Mesodermal cell (in vitro differentiated cells): ENCODE data around the gene ZNF32.

ENCODE experiments used
- H3K27ac ChIP-seq: 2 replicates; pipeline ENCODE4 v1.7.0; 2013; ENCODE audit warnings: mild to moderate bottlenecking, low read depth, low read length, moderate library complexity; ENCODE audit not compliant: severe bottlenecking
- H3K36me3 ChIP-seq: 2 replicates; pipeline ENCODE4 v1.7.1; 2013; ENCODE audit warnings: mild to moderate bottlenecking, low read length, moderate library complexity; ENCODE audit not compliant: control insufficient read depth, insufficient read depth
- H3K4me1 ChIP-seq: one replicate; pipeline ENCODE4 v1.7.1; 2013; ENCODE audit warnings: mild to moderate bottlenecking, low read length; ENCODE audit not compliant: insufficient read depth, control insufficient read depth, poor library complexity, severe bottlenecking
- H3K4me3 ChIP-seq: 2 replicates; pipeline ENCODE4 v1.7.0; 2013; ENCODE audit warnings: low read length, control low read depth, mild to moderate bottlenecking; ENCODE audit not compliant: insufficient read depth, poor library complexity, severe bottlenecking; ENCODE audit errors: extremely low read depth
- H3K9me3 ChIP-seq: 2 replicates; pipeline ENCODE4 v1.7.1; 2013; ENCODE audit warnings: mild to moderate bottlenecking, low read length, moderate library complexity; ENCODE audit not compliant: control insufficient read depth
- WGBS, 2 experiments: methylation state at CpG; one replicate each; pipeline ENCODE4 v1.1.5; 2013; ENCODE audit warnings: missing lambda C conversion rate in 2 of 2; ENCODE audit not compliant: insufficient coverage in 2 of 2; 5-methylcytosine and 5-hydroxymethylcytosine counted together

Gene ZNF32

DNA sequence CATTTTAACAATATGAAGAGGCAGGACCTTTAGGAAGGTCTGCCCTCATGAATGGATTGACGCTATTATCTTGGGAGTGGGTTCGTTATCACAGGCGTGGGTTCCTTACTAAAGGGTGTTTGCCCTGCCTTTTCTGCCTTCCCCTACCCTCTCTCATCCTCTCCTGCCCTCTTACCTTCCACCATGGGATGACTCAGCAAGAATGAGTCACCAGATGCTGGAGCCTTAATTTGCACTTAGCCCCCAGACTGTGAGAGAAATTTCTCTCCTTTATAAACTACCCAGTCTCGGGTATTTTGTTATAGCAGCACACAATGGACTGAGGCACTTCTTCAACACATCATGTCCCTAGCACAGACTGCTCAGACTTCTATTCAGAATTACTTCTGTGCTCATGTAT, 31.4 kb upstream of the ZNF32 start:
- Histone ChIP-seq H3K27ac (no peak overlapping the region), H3K4me3 (no peak overlapping the region), H3K9me3 (no peaks in the 10 kb centered on the region), H3K4me1 (no peaks in the 10 kb centered on the region), H3K36me3 (no peaks in the 10 kb centered on the region)
- 89 to 95% methylated on average over 4 of the region's 4 CpGs for WGBS, 2 experiments

DNA sequence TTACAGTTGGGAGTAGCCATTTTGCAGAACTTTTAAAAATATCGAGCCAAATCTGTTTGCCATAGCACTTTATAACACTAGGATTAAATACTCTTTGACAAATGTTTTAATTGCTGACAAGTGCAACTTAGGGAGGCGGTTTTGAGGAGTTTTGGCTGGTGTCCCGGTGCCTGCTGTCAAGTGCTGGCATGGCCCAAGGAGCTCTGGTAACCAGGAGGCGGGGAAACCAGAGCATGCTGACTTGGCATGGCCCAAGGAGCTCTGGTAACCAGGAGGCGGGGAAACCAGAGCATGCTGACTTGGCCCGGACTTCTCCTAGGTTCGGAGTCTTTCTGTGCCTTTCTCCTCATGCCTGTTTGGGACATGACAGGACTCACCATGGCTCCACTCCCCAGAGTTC, 30.8 kb upstream of the ZNF32 start:
- WGBS, 2 experiments: 89 to 98% methylated on average over 5 to 6 of the region's 7 CpGs
- H3K27ac ChIP-seq: no peak overlapping the region
- no peaks in the 10 kb centered on the region for H3K36me3 ChIP-seq
- no peaks in the 10 kb centered on the region for H3K9me3 ChIP-seq
- no peak overlapping the region for H3K4me3 ChIP-seq
- H3K4me1 ChIP-seq: no peaks in the 10 kb centered on the region

- 90 to 92% methylated on average over 6 to 10 of the region's 10 CpGs for WGBS, 2 experiments
- no peak overlapping the region for H3K4me3 ChIP-seq
- no peaks in the 10 kb centered on the region for H3K36me3 ChIP-seq
Measured at GRCh38 chr10:43678654-43679053, 30.0 kb upstream of the ZNF32 start.

DNA sequence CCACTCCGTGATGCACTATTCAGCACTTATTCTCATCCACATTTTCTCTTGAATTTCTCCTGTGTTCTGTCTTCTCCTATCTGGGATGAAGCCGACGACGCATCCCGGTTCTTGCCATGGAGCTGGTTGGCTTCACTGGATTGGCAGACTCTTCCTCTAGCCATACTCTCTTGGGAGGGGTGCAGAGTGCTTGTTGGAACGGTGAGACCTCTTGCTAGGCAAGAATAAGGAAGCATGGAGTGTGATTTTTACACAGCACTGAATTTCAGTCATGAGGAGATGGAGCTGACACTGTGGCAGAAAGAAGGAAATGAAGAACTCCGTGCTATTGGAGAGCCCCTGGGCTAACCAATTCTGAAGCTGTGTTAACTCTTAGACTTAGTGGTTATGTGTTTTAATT, 28.2 kb upstream of the ZNF32 start:
- no peaks in the 10 kb centered on the region for H3K4me1 ChIP-seq

More at GRCh38 chr10:43678654-43679053, 30.0 kb upstream of the ZNF32 start:
- Histone ChIP-seq H3K4me1 (no peaks in the 10 kb centered on the region), H3K27ac (no peak overlapping the region), H3K9me3 (no peaks in the 10 kb centered on the region)

GRCh38 chr10:43676331-43676730, 27.6 kb upstream of the ZNF32 start:
- no peaks in the 10 kb centered on the region for H3K36me3 ChIP-seq
- H3K9me3 ChIP-seq: no peaks in the 10 kb centered on the region
- H3K4me1 ChIP-seq: no peaks in the 10 kb centered on the region
- no peak overlapping the region for H3K4me3 ChIP-seq
- no peak overlapping the region for H3K27ac ChIP-seq
- WGBS, 2 experiments: 17 to 94% methylated on average over 1 to 4 of the region's 4 CpGs

More for the DNA sequence above, 28.2 kb upstream of the ZNF32 start:
- 83 to 93% methylated on average over 3 to 7 of the region's 7 CpGs for whole genome bisulfite sequencing, 2 experiments
- Histone ChIP-seq H3K9me3 (no peaks in the 10 kb centered on the region), H3K27ac (no peak overlapping the region), H3K36me3 (no peaks in the 10 kb centered on the region), H3K4me3 (no peak overlapping the region)

DNA sequence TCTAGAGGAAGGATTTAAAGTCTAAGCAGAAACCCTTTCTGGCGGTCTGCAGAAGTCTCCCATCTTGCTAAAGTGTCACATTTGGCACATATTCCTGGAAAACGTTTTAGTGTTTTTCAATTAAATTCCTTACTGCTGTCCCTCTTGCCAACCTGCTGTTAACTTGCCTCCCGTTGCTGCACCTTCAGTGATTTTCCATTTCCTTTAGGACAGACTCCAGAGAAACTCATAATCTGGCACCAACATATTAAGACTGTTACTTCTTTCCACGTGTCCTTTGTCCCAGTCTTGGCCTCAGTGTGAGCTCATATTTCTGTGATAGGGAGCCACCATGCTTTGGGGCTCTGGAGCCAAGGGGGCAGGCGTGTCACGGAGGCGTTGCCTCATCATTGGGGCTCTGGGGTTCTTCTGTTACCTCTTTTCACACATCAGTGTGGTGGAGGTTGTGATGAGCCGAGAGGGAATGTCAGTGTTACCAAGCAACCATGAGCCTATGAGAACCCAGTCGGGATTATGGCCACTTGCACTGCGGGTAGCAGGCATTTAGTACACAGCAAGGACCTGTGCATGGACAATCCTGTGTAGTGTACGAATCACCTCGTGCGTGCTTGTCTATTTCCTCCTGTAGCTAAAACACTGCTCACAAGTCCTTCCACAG, 26.0 kb upstream of the ZNF32 start:
- 77 to 91% methylated on average over 10 to 13 of the region's 13 CpGs for WGBS, 2 experiments
- Histone ChIP-seq H3K36me3 (no peaks in the 10 kb centered on the region), H3K4me1 (no peaks in the 10 kb centered on the region), H3K27ac (no peak overlapping the region), H3K9me3 (no peaks in the 10 kb centered on the region), H3K4me3 (no peak overlapping the region)

GRCh38 chr10:43673471-43673870, 24.8 kb upstream of the ZNF32 start:
- no peaks in the 10 kb centered on the region for H3K4me1 ChIP-seq
- no peak overlapping the region for H3K27ac ChIP-seq
- WGBS, 2 experiments: 90 to 100% methylated on average over 2 to 4 of the region's 7 CpGs
- no peak overlapping the region for H3K4me3 ChIP-seq
- no peaks in the 10 kb centered on the region for H3K9me3 ChIP-seq
- no peaks in the 10 kb centered on the region for H3K36me3 ChIP-seq

DNA sequence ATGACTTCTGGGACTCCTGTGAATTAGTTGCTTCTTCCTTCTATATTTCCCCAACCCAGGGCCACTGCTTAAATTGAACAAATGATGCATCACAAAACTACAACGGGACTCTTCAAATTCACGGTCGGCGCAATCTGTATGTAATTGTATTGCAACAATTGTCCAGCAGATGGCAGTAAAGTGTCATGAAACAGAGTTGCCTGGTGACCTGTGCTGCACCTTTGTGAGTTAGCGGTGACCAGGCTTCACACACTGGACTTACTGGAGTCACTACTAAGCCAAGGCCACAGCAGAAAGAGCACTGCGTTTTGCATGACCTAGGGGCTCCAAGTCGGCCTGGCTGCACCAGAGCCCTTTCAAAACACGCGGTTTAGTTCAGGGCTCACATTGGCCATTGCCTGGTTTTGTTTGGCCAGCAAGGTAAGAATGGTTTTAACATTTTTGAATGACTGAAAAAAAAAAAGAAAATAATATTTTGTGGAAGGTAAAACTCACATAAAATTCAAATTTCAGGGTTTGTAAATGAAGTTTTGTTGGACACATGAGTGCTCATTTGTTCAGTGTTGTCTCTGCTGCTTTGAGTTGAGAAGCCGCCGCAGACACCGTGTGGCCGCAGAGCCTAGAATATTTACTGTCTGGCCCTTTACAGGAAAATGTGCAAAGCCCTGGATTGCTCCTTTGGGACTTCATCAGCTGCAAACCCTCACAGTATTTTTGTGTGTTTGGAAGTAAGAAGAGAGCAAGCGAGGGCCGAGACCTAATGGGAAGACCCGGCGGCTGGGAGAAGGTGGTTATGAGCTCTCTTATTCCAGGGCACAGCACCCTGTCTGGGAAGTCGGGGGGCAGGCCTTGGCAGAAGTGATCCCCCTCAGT, 23.2 kb upstream of the ZNF32 start:
- H3K4me1 ChIP-seq: no peaks in the 10 kb centered on the region
- no peaks in the 10 kb centered on the region for H3K36me3 ChIP-seq
- H3K9me3 ChIP-seq: no peaks in the 10 kb centered on the region
- H3K4me3 ChIP-seq: no peak overlapping the region
- H3K27ac ChIP-seq: no peak overlapping the region
- WGBS, 2 experiments: 42 to 68% methylated on average over 10 to 15 of the region's 18 CpGs

GRCh38 chr10:43669386-43669785, 20.7 kb upstream of the ZNF32 start:
- no peak overlapping the region for H3K4me3 ChIP-seq
- H3K36me3 ChIP-seq: no peaks in the 10 kb centered on the region
- no peaks in the 10 kb centered on the region for H3K4me1 ChIP-seq
- H3K27ac ChIP-seq: no peak overlapping the region
- no peaks in the 10 kb centered on the region for H3K9me3 ChIP-seq
- 87 to 94% methylated on average over 3 of the region's 3 CpGs for WGBS, 2 experiments

- Histone ChIP-seq H3K4me1 (no peaks in the 10 kb centered on the region), H3K27ac (no peak overlapping the region), H3K4me3 (no peak overlapping the region), H3K36me3 (no peaks in the 10 kb centered on the region), H3K9me3 (no peaks in the 10 kb centered on the region)
- 91 to 95% methylated on average over 27 to 29 of the region's 36 CpGs for WGBS, 2 experiments
Measured at GRCh38 chr10:43667761-43668386, 19.2 kb upstream of the ZNF32 start.
